K562 (cell line): ENCODE results near the gene ATPAF2. TPM values are rescaled to one million over a fixed set of nuclear protein-coding genes. Genes with fewer than 3 reads are reported as not detected.

Experiments used
- ATAC-seq: fragments of 200-7000 bp; cut with Tn5 transposase; 3 replicates; pipeline ENCODE4 v1.9.1; 2020; ENCODE audit warnings: moderate library complexity
- BruUV-seq: library from RNA; stranded (reverse); fragments of 400-500 nt; replicated peaks from 2 replicates; lab custom pipeline; 2021; lab: Mats Ljungman, UMichigan
- CTCF ChIA-PET: fragments of 300-600 bp; formaldehyde crosslinking; extraction: SDS; loops from one replicate; lab custom pipeline; 2021; ENCODE audit warnings: low intra/inter-chr PET ratio; lab: Yijun Ruan, JAX
- POLR2A ChIA-PET: fragments of 300-600, 350-650 bp; sonication (Branson Sonifier 250); formaldehyde crosslinking; extraction: SDS; loops from one replicate; lab custom pipeline; 2021; ENCODE audit warnings: antibody characterized with exemption, inconsistent platforms; lab: Yijun Ruan, JAX
- DNase-seq, 4 experiments: peaks; one replicate each; pipeline versions ENCODE4 v3.0.0 to v3.0.0-alpha.2; 2011 to 2018; ENCODE audit warnings: low spot score in 3 of 4, mixed read lengths in 3 of 4; ENCODE audit errors: extremely low read depth in 1 of 4
- FAIRE-seq: peaks from 2 replicates; lab custom pipeline; 2011; peaks lifted over from hg19 to GRCh38; lab: Jason Lieb, UNC
- H2AFZ ChIP-seq: 2 replicates; pipeline ENCODE4 v1.6.0; 2011; ENCODE audit warnings: low read depth, low read length, control low read depth, inconsistent platforms
- H3K27ac ChIP-seq: fragments of 200-600 bp; 3 replicates; pipeline ENCODE4 v1.8.0; 2011; ENCODE audit warnings: low read depth, mild to moderate bottlenecking, control low read depth, inconsistent platforms, low read length, moderate library complexity, mixed read lengths; ENCODE audit errors: extremely low read depth
- H3K27me3 ChIP-seq, 2 experiments: fragments of 300-600 bp in 1 of 2; 2 replicates in 1 of 2; 3 replicates in 1 of 2; pipeline versions ENCODE4 v1.6.0 to v1.8.0; 2011; ENCODE audit warnings: inconsistent platforms in 2 of 2, low read length in 2 of 2, mild to moderate bottlenecking in 1 of 2, mixed read lengths in 1 of 2, moderate library complexity in 1 of 2; ENCODE audit not compliant: control insufficient read depth in 2 of 2, insufficient read depth in 2 of 2
- H3K36me3 ChIP-seq: fragments of 300-600 bp; 3 replicates; pipeline ENCODE4 v1.8.0; 2011; ENCODE audit warnings: mild to moderate bottlenecking, low read length, inconsistent platforms; ENCODE audit not compliant: control insufficient read depth, insufficient read depth
- H3K4me1 ChIP-seq, 2 experiments: fragments of 200-600 bp in 1 of 2; replicated peaks in 1 of 2; 2 replicates in 1 of 2; 3 replicates in 1 of 2; pipeline versions ENCODE4 v1.5.1 to v1.8.0; 2011; ENCODE audit warnings: inconsistent platforms in 2 of 2, low read length in 2 of 2, mild to moderate bottlenecking in 1 of 2, mixed read lengths in 1 of 2, moderate library complexity in 1 of 2; ENCODE audit not compliant: control insufficient read depth in 2 of 2, insufficient read depth in 2 of 2
- H3K4me2 ChIP-seq: 2 replicates; pipeline ENCODE4 v1.6.1; 2011; ENCODE audit warnings: low read length, control low read depth, inconsistent platforms, mixed read lengths; ENCODE audit not compliant: insufficient read depth
- H3K4me3 ChIP-seq: fragments of 200-600 bp; sonication (generic), shearing (Covaris generic); 2 replicates; pipeline ENCODE4 v1.5.1; 2016; ENCODE audit warnings: control low read depth, inconsistent platforms
- H3K79me2 ChIP-seq: fragments of 200-600 bp; 3 replicates; pipeline ENCODE4 v1.8.0; 2011; ENCODE audit warnings: low read length, inconsistent platforms; ENCODE audit not compliant: control insufficient read depth, insufficient read depth
- H3K9ac ChIP-seq, 2 experiments: 2 replicates each; pipeline versions ENCODE4 v1.6.0 to v1.6.1; 2011; ENCODE audit warnings: low read depth in 2 of 2, low read length in 2 of 2, control low read depth in 1 of 2, inconsistent platforms in 1 of 2, mild to moderate bottlenecking in 1 of 2, mixed read lengths in 1 of 2; ENCODE audit not compliant: insufficient read depth in 1 of 2
- H3K9me1 ChIP-seq: one replicate; pipeline ENCODE4 v1.6.0; 2011; ENCODE audit warnings: inconsistent platforms, mild to moderate bottlenecking, low read length, moderate library complexity; ENCODE audit not compliant: control insufficient read depth, insufficient read depth
- H3K9me3 ChIP-seq: replicated peaks from 2 replicates; pipeline ENCODE4 v1.5.1; 2011; ENCODE audit warnings: low read depth, low read length, inconsistent platforms; ENCODE audit not compliant: control insufficient read depth, insufficient read depth
- H4K20me1 ChIP-seq: replicated peaks from 2 replicates; pipeline ENCODE4 v1.6.1; 2011; ENCODE audit warnings: low read length, inconsistent platforms, mixed read lengths; ENCODE audit not compliant: control insufficient read depth, insufficient read depth
- KAT7 ChIP-seq: sonication (generic); formaldehyde crosslinking; IDR thresholded peaks from 2 replicates; pipeline ENCODE4 v1.8.0; 2022; ENCODE audit warnings: missing genetic modification reagents, mild to moderate bottlenecking, borderline replicate concordance
- MAFK ChIP-seq: IDR thresholded peaks from 2 replicates; pipeline ENCODE4 v1.6.1; 2011; ENCODE audit warnings: low read length, improper control_type of control experiment
- MXI1 ChIP-seq: IDR thresholded peaks from 2 replicates; pipeline ENCODE4 v1.6.1; 2011; ENCODE audit warnings: low read depth, mild to moderate bottlenecking, improper control_type of control experiment, low read length
- POU5F1 ChIP-seq: fragments of 150-350 bp; IDR thresholded peaks from 2 replicates; pipeline ENCODE4 v1.6.1; 2014; ENCODE audit warnings: borderline replicate concordance, low read length, low read depth, mild to moderate bottlenecking; ENCODE audit not compliant: partially characterized antibody
- PPARD ChIP-seq: fragments of 250-450 bp; sonication (Bioruptor Pico); IDR thresholded peaks from 2 replicates; pipeline ENCODE4 v1.8.0; 2022; ENCODE audit warnings: inconsistent platforms, mild to moderate bottlenecking, moderate library complexity
- WGBS: fragments of 100-300 bp; shearing (Covaris generic); methylation state at CpG from one replicate; pipeline ENCODE4 v1.1.6; 2016; ENCODE audit warnings: low coverage, mixed read lengths; ENCODE audit not compliant: insufficient coverage; ENCODE audit errors: missing lambda C conversion rate; 5-methylcytosine and 5-hydroxymethylcytosine counted together
- in situ Hi-C: fragments of 300-500 bp; cut with MboI; formaldehyde crosslinking; loops from 4 replicates; pipeline ENCODE4 v1.15.0; 2018; ENCODE audit warnings: inconsistent platforms, mixed read lengths
- intact Hi-C: fragments of 100-400 bp; cut with micrococcal nuclease; formaldehyde crosslinking; loops from 2 replicates; pipeline ENCODE4 v1.14.2; 2022
- polyA plus RNA-seq, 8 experiments: library from polyadenylated mRNA; depleted of rRNA in 4 of 8; stranded (reverse) in 5 of 8; unstranded in 3 of 8; fragments of >200 nt; fragmentation: Nextera tagmentation in 2 of 8; fragmentation: Illumina TruSeq in 1 of 8; extraction: Ambion mirVana in 2 of 8; extraction: Trizol in 1 of 8; gene quantifications; 2 replicates each; pipeline versions ENCODE4 v1.2.1 to v1.2.3, GENCODE V29; 2011 to 2014; ENCODE audit warnings: inconsistent platforms in 1 of 8, missing spikeins in 1 of 8
- total RNA-seq, 7 experiments: library from RNA; depleted of rRNA in 6 of 7; stranded (reverse); fragments of >200 nt in 6 of 7; fragmentation: Illumina TruSeq in 2 of 7; extraction: Trizol in 2 of 7; gene quantifications; 2 replicates each; pipeline versions ENCODE4 v1.2.1 to v1.2.3, GENCODE V29; 2011 to 2021; ENCODE audit warnings: low replicate concordance in 1 of 7
- TF ChIP-seq, protein P1 (sequence below): sonication (generic); formaldehyde crosslinking; IDR thresholded peaks from 2 replicates; pipeline ENCODE4 v1.8.1; 2023; ENCODE audit warnings: missing genetic modification reagents, mild to moderate bottlenecking, borderline replicate concordance
- TF ChIP-seq, protein P2 (sequence below): fragments of 250-450 bp; sonication (Bioruptor Pico); IDR thresholded peaks from 2 replicates; pipeline ENCODE4 v1.8.0; 2022; ENCODE audit warnings: inconsistent platforms
- TF ChIP-seq, protein P3 (sequence below): fragments of 250-450 bp; sonication (Bioruptor Pico); IDR thresholded peaks from 2 replicates; pipeline ENCODE4 v1.4.0; 2020; ENCODE audit warnings: mild to moderate bottlenecking, moderate library complexity

Gene ATPAF2
- total and polyA plus RNA-seq, 9 of the 15 experiments (the other 6 are each of a cell fraction or from before 2014, with no cell fraction given) = 2.1 to 19.2 (median 11.3) TPM

DNA sequence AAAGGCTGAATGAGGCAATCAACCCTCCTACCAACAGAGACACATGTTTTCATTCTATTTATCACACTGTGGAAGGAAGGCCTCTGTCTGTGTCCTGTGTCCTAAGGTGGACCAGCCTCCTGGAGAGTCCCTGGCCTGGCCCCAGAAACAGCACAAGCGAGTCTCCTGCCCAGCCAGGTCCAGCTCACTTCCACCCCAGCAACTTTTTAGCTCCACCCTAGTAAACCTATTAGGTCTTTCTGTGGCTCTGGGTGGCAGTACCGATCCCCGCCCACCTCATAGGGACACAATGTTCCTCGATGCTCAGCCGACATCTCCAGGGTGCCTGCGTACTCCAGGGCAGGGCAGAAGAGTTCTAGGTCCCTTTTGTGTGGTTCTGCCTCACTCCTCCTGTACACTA lies 55.6 kb downstream of the ATPAF2 start:
- Histone ChIP-seq H3K4me2 (no peak overlapping the region), H3K79me2 (no peaks in the 10 kb centered on the region), H3K4me3 (no peak overlapping the region), H3K9me3 (no peaks in the 10 kb centered on the region), H4K20me1 (no peaks in the 10 kb centered on the region), H3K9me1 (no peaks in the 10 kb centered on the region), H3K36me3 (no peaks in the 10 kb centered on the region), H2AFZ (no peak overlapping the region), H3K27ac (no peak overlapping the region), H3K27me3 (peaks cover 0 to 15% of the 10 kb centered on the region in 2 experiments; a peak in 2 of 5 replicates), H3K9ac (no peak overlapping the region), H3K4me1 (peaks cover 0 to 3% of the 10 kb centered on the region in 2 experiments; a peak in 3 of 5 replicates)
- BruUV-seq = no TSS peak
- TF ChIP-seq, protein P1, sequence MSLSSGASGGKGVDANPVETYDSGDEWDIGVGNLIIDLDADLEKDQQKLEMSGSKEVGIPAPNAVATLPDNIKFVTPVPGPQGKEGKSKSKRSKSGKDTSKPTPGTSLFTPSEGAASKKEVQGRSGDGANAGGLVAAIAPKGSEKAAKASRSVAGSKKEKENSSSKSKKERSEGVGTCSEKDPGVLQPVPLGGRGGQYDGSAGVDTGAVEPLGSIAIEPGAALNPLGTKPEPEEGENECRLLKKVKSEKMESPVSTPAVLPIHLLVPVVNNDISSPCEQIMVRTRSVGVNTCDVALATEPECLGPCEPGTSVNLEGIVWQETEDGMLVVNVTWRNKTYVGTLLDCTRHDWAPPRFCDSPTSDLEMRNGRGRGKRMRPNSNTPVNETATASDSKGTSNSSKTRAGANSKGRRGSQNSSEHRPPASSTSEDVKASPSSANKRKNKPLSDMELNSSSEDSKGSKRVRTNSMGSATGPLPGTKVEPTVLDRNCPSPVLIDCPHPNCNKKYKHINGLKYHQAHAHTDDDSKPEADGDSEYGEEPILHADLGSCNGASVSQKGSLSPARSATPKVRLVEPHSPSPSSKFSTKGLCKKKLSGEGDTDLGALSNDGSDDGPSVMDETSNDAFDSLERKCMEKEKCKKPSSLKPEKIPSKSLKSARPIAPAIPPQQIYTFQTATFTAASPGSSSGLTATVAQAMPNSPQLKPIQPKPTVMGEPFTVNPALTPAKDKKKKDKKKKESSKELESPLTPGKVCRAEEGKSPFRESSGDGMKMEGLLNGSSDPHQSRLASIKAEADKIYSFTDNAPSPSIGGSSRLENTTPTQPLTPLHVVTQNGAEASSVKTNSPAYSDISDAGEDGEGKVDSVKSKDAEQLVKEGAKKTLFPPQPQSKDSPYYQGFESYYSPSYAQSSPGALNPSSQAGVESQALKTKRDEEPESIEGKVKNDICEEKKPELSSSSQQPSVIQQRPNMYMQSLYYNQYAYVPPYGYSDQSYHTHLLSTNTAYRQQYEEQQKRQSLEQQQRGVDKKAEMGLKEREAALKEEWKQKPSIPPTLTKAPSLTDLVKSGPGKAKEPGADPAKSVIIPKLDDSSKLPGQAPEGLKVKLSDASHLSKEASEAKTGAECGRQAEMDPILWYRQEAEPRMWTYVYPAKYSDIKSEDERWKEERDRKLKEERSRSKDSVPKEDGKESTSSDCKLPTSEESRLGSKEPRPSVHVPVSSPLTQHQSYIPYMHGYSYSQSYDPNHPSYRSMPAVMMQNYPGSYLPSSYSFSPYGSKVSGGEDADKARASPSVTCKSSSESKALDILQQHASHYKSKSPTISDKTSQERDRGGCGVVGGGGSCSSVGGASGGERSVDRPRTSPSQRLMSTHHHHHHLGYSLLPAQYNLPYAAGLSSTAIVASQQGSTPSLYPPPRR (CRISPR knock-in tag) = no peak
- TF ChIP-seq MAFK (no peak), MXI1 (no peak), POU5F1 (no peak), PPARD (no peak), KAT7 (no peak)
- TF ChIP-seq, protein P2, sequence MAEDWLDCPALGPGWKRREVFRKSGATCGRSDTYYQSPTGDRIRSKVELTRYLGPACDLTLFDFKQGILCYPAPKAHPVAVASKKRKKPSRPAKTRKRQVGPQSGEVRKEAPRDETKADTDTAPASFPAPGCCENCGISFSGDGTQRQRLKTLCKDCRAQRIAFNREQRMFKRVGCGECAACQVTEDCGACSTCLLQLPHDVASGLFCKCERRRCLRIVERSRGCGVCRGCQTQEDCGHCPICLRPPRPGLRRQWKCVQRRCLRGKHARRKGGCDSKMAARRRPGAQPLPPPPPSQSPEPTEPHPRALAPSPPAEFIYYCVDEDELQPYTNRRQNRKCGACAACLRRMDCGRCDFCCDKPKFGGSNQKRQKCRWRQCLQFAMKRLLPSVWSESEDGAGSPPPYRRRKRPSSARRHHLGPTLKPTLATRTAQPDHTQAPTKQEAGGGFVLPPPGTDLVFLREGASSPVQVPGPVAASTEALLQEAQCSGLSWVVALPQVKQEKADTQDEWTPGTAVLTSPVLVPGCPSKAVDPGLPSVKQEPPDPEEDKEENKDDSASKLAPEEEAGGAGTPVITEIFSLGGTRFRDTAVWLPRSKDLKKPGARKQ (CRISPR knock-in tag) = no peak
- TF ChIP-seq, protein P3, sequence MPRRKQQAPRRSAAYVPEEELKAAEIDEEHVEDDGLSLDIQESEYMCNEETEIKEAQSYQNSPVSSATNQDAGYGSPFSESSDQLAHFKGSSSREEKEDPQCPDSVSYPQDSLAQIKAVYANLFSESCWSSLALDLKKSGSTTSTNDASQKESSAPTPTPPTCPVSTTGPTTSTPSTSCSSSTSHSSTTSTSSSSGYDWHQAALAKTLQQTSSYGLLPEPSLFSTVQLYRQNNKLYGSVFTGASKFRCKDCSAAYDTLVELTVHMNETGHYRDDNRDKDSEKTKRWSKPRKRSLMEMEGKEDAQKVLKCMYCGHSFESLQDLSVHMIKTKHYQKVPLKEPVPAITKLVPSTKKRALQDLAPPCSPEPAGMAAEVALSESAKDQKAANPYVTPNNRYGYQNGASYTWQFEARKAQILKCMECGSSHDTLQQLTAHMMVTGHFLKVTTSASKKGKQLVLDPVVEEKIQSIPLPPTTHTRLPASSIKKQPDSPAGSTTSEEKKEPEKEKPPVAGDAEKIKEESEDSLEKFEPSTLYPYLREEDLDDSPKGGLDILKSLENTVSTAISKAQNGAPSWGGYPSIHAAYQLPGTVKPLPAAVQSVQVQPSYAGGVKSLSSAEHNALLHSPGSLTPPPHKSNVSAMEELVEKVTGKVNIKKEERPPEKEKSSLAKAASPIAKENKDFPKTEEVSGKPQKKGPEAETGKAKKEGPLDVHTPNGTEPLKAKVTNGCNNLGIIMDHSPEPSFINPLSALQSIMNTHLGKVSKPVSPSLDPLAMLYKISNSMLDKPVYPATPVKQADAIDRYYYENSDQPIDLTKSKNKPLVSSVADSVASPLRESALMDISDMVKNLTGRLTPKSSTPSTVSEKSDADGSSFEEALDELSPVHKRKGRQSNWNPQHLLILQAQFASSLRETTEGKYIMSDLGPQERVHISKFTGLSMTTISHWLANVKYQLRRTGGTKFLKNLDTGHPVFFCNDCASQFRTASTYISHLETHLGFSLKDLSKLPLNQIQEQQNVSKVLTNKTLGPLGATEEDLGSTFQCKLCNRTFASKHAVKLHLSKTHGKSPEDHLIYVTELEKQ (CRISPR knock-in tag) = no peak
- intact Hi-C loops = no loop called here
- CTCF ChIA-PET = no interaction called here
- ATAC-seq = no peak
- POLR2A ChIA-PET = interaction anchor here (1.6 kb wide), 1 partner anchor 9 kb away, joined by 4 read pairs; no protein-coding TSS in a partner anchor
- WGBS = 26% methylated on average over 5 of the region's 6 CpGs
- in situ Hi-C loops = no loop called here
- no peak for FAIRE-seq
- no peak for DNase-seq
